Lung microvascular endothelial cell (primary cell): ENCODE measurements around the gene NOL3. TPM values are rescaled to one million over a fixed set of nuclear protein-coding genes. Genes with fewer than 3 reads are reported as not detected.

Experiments used
- DNase-seq, 2 donors: peaks; one replicate each; pipeline versions ENCODE4 v3.0.0 to v3.0.0-alpha.2; 2010; ENCODE audit warnings: low read depth in 2 of 2
- total RNA-seq: library from RNA; depleted of rRNA; stranded (reverse); fragments of >200 nt; gene quantifications from 2 replicates; pipeline ENCODE4 v1.2.1, GENCODE V29; 2014

The NOL3 gene
- total RNA-seq, 1 donor from 2014 or later: 5.6 TPM

- DNase-seq: no peak
These were observed 18.0 kb downstream of the NOL3 start for GRCh38 chr16:67188323-67188722.

GRCh38 chr16:67188798-67189197 lies 18.5 kb downstream of the NOL3 start:
- DNase-seq: no peak

GRCh38 chr16:67190041-67190440 lies 19.7 kb downstream of the NOL3 start, which contains the start of gene EXOC3L1:
EXOC3L1 (minus strand) TSS chr16:67190136; CDS start chr16:67189676, 460 bp downstream.
- no peak for DNase-seq

- peak in 1 of 2 donors; percentile 55 for DNase-seq
These were observed 20.4 kb downstream of the NOL3 start for GRCh38 chr16:67190448-67191399.

GRCh38 chr16:67191411-67191994 lies 21.2 kb downstream of the NOL3 start:
- DNase-seq: no peak

- DNase-seq: peak; percentile 96 to 97
These were observed 21.8 kb downstream of the NOL3 start, which contains the start of gene E2F4 for GRCh38 chr16:67191995-67192681. E2F4 (plus strand) TSS chr16:67192155; CDS start chr16:67192228, 73 bp downstream.

- DNase-seq: peak; percentile 25 to 35
These were observed 22.5 kb downstream of the NOL3 start for GRCh38 chr16:67192781-67193361.

- DNase-seq: no peak
These were observed 23.2 kb downstream of the NOL3 start for GRCh38 chr16:67193536-67193935.

GRCh38 chr16:67194260-67194659 lies 23.9 kb downstream of the NOL3 start:
- DNase-seq: no peak

- DNase-seq: no peak
These were observed 25.3 kb downstream of the NOL3 start for GRCh38 chr16:67195676-67196075.

- DNase-seq: no peak
These were observed 26.5 kb downstream of the NOL3 start for GRCh38 chr16:67196881-67197280.

GRCh38 chr16:67197704-67198103 lies 27.4 kb downstream of the NOL3 start:
- DNase-seq: no peak

- peak; percentile 46 to 63 for DNase-seq
These were observed 27.9 kb downstream of the NOL3 start for GRCh38 chr16:67198238-67198734.

- no peak for DNase-seq
These were observed 28.9 kb downstream of the NOL3 start, which contains the start of gene ELMO3 for GRCh38 chr16:67199011-67199807. ELMO3 (plus strand) TSS chr16:67199131; CDS start chr16:67199327, 196 bp downstream.

GRCh38 chr16:67199808-67200198 lies 29.5 kb downstream of the NOL3 start:
- no peak for DNase-seq

- DNase-seq: no peak
These were observed 30.2 kb downstream of the NOL3 start for GRCh38 chr16:67200491-67200890.

- no peak for DNase-seq
These were observed 31.3 kb downstream of the NOL3 start for GRCh38 chr16:67201411-67202345.

- DNase-seq: no peak
These were observed 32.1 kb downstream of the NOL3 start for GRCh38 chr16:67202426-67202825.

- no peak for DNase-seq
These were observed 32.7 kb downstream of the NOL3 start for GRCh38 chr16:67202956-67203493.
